ENCODE data around the gene KCTD15. TPM values are rescaled to one million over a fixed set of nuclear protein-coding genes. Genes with fewer than 3 reads are reported as not detected.
A peak's percentile ranks its signal among the peaks of the same experiment; 100 is the strongest.

The KCTD15 gene
- 10 to 100 TPM; 38.2 to 41.9 (median 39.7) TPM for polyA plus RNA-seq (ENCODE audit: insufficient read length in 3 of 3)

- no peak for DNase-seq (ENCODE audit: low read depth in 3 of 3, low spot score in 2 of 3)
These were observed at the start of gene KCTD15 for GRCh38 chr19:33796164-33796875. Gene KCTD15, plus strand, starts transcription at chr19:33796870. Its CDS starts 3,585 bp downstream, at chr19:33800455.

GRCh38 chr19:33747273-33747672 lies 49.4 kb upstream of the KCTD15 start:
- no peak for DNase-seq (ENCODE audit: low read depth in 3 of 3, low spot score in 2 of 3)

GRCh38 chr19:33748231-33748630 lies 48.4 kb upstream of the KCTD15 start:
- no peak for DNase-seq (ENCODE audit: low read depth in 3 of 3, low spot score in 2 of 3)

- no peak for DNase-seq (ENCODE audit: low read depth in 3 of 3, low spot score in 2 of 3)
These were observed 47.7 kb upstream of the KCTD15 start for GRCh38 chr19:33749016-33749415.

- no peak for DNase-seq (ENCODE audit: low read depth in 3 of 3, low spot score in 2 of 3)
These were observed 47.0 kb upstream of the KCTD15 start for GRCh38 chr19:33749619-33750175.

- no peak for DNase-seq (ENCODE audit: low read depth in 3 of 3, low spot score in 2 of 3)
These were observed 45.9 kb upstream of the KCTD15 start for GRCh38 chr19:33750587-33751435.

- no peak for DNase-seq (ENCODE audit: low read depth in 3 of 3, low spot score in 2 of 3)
These were observed 45.3 kb upstream of the KCTD15 start for GRCh38 chr19:33751436-33751770.

GRCh38 chr19:33752018-33752800 lies 44.5 kb upstream of the KCTD15 start:
- no peak for DNase-seq (ENCODE audit: low read depth in 3 of 3, low spot score in 2 of 3)

- no peak for DNase-seq (ENCODE audit: low read depth in 3 of 3, low spot score in 2 of 3)
These were observed 43.7 kb upstream of the KCTD15 start for GRCh38 chr19:33752945-33753344.

- DNase-seq (ENCODE audit: low read depth in 3 of 3, low spot score in 2 of 3), result no peak
These were observed 42.3 kb upstream of the KCTD15 start for GRCh38 chr19:33754361-33754760.

GRCh38 chr19:33755099-33756035 lies 41.3 kb upstream of the KCTD15 start:
- DNase-seq (ENCODE audit: low read depth in 3 of 3, low spot score in 2 of 3), result no peak

- DNase-seq (ENCODE audit: low read depth in 3 of 3, low spot score in 2 of 3), result no peak
These were observed 40.5 kb upstream of the KCTD15 start for GRCh38 chr19:33756177-33756576.

GRCh38 chr19:33758541-33759013 lies 38.1 kb upstream of the KCTD15 start:
- DNase-seq (ENCODE audit: low read depth in 3 of 3, low spot score in 2 of 3), result no peak

- DNase-seq (ENCODE audit: low read depth in 3 of 3, low spot score in 2 of 3), result no peak
These were observed 37.3 kb upstream of the KCTD15 start for GRCh38 chr19:33759356-33759755.

- no peak for DNase-seq (ENCODE audit: low read depth in 3 of 3, low spot score in 2 of 3)
These were observed 32.9 kb upstream of the KCTD15 start for GRCh38 chr19:33763633-33764371.

GRCh38 chr19:33766623-33767022 lies 30.0 kb upstream of the KCTD15 start:
- no peak for DNase-seq (ENCODE audit: low read depth in 3 of 3, low spot score in 2 of 3)

GRCh38 chr19:33767898-33768413 lies 28.7 kb upstream of the KCTD15 start:
- peak in 2 of 3 donors; percentile 45 to 52 for DNase-seq (ENCODE audit: low read depth in 3 of 3, low spot score in 2 of 3)

- no peak for DNase-seq (ENCODE audit: low read depth in 3 of 3, low spot score in 2 of 3)
These were observed 27.5 kb upstream of the KCTD15 start for GRCh38 chr19:33769208-33769607.

- DNase-seq (ENCODE audit: low read depth in 3 of 3, low spot score in 2 of 3), result no peak
These were observed 26.6 kb upstream of the KCTD15 start for GRCh38 chr19:33770107-33770506.
